ENCODE results near the gene TRMT44.

Gene TRMT44

DNA sequence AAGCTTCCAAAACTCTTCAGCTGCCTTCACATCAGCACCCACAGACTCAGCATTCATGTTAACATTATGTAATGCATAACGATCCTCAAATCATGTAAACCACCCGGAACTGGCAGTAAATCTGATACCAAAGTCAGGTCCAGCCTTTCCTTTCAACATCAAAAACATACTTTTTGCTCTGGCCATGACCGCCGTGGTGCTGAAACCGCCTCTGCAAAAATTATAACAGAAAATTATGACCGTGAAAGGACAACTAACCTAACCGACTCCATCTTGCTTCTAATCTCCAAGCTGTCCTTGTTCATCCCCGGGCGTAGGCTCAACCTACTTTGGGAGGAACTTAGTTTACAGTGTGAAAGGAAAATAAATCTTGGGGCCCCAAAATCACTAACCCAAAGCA, 51.6 kb downstream of the TRMT44 start:
- DNase-seq: no peak

DNA sequence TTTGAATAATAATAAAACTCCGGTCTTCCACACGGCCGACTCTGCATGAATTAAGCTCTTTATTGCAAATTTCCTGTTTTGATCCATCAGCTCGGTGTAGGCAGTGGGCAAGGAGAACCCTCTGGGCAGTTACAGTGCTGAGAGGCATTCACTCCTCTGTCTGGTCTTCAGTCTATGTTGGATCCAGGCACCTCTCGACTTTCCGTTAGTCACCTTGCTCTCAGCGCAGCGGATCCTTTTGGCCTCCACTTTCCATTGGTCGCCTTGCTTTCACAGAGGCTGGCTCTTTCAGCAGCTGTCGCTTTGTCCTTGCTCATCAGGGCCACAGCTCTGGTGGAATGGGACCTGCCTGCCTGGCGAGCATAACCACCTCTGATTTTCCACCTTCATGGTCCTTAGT, 52.9 kb downstream of the TRMT44 start:
- no peak for DNase-seq

DNA sequence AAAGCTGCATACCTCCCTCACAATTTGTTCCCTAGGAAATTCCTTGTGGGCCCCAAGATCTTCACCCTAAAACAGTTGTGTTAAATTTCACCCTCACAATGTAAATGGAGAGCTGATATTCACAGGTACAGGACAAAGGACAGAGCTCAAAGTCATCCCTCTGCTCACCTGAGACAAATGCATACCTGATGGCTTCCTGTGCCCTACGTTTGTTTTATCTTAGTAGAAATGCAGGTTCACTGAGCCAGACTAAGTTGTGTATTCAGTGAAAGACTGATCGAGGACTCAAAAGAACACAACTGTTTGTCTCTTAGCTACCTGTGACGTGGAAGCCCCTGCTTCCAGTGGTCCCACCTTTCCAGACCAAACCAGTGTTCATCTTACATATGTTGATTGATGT, 53.6 kb downstream of the TRMT44 start:
- DNase-seq: no peak

DNA sequence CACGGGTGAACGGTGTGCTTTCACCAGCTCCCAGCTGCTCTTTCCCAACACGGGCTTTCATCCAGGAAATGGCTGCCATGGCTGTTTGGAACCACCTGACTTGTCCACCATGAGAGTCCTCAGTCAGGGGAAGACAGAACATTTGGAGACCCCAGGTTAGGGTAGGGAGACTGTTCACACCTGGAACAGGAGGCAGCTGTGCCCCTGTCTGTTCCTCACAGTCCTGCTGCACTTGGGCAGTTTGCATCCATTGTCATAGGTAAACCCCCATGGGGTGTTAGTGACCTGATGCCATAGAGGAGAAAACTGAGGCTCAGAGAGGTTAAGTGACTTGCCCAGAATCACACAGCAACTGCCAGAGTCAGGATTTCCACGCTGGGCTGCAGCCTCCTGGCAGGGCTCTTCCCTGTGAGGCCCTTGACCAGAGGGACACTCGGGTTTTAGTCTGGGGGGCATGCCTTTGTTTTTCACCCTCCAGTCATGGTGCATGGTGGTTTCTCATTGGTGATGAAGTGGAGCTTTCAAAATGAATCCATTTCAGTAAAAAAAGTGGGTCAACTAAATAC, 54.5 kb downstream of the TRMT44 start:
- no peak for DNase-seq

DNA sequence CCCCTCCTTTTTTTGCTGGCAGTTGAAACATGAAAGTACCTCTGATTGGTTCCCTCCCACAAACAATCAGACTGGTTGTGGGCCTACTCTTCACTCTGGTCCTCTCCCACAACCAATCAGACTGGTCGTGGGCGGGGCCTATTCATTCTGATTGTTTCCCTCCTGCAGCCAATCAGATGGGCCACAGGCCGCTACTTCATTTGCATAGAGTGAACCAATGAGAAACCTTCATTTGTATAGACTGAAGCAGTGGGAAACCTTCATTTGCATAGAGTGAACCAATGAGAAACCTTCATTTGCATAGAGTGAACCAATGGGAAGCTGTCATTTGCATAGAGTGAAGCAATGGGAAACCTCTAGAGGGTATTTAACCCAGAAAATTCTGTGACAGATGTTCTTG, 55.2 kb downstream of the TRMT44 start:
- no peak for DNase-seq

DNA sequence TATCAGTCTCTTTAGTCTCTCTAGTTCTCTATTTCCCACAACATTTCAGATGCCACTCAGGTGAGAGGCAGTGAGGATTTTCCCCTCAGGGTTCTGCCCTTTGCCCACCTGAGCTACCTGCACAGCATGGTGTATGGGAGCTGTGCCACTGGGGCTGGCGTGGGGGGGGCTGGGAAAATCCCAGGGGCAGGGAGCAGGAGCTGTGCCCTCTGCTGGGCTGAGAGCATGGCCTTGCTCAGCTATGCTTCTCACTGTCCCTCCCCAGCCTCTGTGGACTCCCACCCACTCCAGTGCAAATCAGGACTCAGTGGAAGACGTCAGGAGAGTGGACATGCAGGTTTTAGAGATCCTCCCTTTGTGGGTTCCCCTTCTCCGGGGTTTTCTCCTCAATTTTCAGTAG, 57.2 kb downstream of the TRMT44 start:
- no peak for DNase-seq

DNA sequence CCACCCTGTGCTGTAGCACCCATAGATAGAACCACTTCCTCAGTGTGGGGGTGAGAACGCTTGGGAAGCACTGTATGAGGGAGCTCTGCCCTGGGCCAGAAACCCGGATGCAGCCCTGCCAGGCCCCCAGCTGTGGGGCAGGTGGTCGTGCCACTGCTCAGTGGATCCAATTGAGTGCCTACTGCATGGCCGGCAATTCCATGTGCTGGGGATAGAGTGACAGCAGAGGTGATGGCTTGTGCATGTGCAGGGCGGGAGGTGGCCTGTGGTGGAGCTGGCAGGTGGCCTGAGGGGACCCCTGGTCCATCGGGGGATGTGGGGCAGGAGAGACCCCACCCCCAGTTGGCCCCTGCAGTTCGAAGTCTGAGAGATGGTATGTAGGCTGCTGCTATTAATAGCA, 60.4 kb downstream of the TRMT44 start:
- DNase-seq: no peak

DNA sequence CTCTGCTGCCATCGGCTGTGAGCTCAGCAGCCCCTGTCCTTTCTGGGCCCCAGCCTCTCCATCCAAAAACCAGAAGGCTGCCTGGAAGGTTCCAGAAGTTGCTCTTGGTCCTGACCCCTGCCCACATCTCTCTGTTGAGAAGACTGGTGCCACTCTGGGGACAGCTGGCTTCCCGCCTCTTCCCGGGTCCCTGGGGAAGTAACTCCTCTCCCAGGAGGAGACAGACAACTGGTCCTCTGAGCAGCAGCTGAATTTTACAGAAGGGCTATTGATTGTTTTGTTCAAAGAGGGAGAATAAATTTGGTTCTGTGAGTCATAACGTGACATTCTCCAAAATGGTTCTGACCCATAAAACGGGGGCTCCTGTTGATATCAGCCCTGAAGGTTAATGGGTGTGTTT, 61.2 kb downstream of the TRMT44 start:
- DNase-seq: no peak

DNA sequence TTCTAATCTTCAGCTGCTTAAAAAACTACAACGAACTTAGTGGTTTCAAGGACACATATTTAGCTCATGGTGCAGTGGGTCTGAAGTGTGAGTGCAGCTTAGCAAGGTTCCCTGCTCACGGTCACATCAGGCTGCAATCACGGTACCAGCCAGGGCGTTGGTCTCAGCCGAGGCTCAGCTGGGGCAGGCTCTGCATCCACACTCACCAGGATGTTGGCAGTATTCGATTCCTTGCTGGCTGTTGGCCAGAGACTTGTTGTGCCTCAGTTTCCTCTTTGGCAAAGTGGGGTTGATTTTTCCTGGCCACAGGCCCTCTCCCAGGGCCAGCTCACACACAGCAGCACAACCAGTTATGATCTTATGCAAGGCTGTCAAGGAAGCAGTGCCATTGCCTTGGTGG, 61.8 kb downstream of the TRMT44 start:
- DNase-seq: no peak

DNA sequence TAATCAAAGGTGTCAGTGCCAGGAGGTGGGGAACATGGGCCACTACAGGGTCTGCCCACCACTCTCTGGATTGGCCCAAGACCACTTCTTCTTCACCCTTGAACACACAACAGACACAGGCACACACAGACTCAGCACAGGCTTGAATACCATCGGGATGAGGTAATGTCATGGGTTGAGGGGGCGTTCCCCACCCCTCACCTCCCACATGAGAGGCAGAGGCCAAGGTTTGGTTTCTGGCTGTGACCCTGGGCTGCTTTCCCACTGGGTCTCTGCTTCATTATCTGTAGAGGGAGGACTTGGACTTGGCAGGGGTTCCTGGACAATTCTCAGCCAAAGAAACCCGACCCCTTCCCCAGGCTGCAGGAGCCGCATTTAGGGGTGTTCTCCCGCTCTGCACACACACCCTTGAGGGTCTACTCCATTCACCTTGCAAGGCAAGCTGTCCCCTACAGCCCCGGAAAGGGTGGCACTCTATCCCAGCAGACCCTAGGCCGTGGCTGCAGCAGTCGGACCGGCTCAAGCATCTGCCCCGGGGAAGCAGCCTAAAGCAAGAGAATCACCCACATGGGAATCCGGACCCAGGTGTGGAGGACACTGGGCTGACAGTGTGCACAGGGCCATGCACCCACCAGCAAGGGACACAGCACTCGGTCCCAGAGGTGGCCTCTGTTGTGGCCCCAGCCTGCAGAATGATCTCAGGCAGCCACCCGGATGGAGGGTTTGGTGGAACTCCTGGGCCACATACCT, 62.4 kb downstream of the TRMT44 start:
- no peak for DNase-seq

DNA sequence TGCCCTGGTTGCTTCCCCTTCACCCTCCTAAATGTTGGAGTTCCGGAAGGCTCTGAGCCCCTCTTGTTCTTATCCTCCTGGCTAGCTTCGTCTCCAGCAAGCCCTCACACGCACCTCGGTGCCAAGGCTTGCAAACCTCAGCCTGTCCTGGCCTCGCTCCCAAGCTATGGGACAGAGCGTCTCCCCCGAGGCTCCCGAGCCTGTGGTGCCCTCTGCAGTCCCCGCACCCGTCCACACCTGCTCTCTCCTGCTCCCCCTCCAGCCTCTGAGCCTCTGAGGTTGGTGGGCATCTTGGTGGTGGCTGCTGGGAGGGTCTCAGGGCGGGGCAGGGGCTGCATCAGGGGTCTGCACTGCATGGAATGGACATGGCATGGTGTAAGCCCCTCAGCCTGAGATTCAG, 63.2 kb downstream of the TRMT44 start:
- no peak for DNase-seq

DNA sequence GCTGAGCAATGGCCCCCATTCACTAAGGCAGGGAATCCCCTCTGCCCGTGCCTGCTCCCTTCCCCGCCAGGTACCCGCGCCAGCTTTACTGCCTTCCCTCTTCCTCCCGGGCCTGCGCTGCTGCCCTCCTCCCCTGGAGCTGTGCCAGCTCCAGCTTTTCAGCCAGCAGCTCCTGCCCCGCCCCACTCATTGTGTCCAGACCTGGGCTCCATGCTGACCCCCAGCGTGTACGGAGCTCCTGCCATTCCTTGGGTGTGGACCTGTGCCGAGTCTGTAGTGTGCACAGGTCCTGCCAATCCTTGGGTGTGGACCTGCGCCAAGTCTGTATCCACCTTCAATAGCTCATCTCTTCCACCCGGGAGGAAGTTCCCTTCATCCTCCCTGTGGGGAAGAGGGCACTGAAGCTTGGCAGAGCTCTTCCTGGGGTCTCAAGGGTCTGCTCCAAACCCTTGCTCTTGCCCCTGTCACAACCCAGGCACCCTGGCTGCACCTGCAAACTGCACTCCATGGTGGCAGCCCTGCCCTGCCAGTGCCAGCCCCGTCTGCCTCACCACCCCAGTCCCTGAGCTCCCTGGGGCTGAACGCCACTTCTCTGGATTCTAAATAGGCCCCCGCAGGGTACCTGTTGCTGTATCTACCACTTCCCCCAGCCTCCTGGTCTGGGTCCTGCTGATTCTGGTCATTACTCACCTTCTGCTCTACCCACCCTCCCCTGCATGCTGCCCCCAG, 63.9 kb downstream of the TRMT44 start:
- no peak for DNase-seq

DNA sequence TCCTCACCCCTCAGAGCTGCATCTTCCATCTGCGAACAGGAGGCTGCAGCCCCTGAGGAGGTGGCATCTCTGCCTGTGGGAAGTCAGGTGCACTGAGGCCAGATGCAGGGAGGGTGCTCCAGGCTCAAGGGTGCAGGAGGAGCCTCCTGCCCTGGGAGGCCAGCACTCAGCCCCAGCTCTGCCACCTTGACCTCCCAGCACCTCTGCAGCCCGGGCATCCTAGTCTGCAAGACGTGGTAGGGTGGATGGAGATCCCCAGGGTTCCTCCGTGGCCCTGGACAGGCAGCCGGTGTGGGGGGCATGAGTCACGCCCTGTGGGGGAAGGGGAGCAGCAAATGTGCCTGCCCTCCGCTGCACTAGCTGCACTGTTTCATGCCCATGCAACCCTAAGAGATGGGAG, 64.7 kb downstream of the TRMT44 start:
- no peak for DNase-seq

DNA sequence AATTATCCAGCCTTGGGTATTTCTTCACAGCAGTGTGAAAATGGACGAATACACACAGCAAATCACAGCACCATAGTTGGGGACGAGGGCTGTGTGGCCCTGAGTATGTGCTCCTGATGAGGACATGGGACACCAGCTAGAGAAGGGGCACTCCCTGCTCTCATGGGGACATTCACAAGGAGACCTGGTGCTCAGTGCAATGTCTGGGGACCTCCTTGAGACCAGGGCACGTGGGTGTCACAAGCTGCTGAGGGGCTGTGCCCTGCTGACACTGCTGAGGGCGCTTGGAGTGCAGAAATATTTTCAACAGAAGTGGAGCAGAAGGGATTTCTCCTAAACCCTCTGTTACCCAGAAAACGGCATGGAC, 65.4 kb downstream of the TRMT44 start:
- no peak for DNase-seq

DNA sequence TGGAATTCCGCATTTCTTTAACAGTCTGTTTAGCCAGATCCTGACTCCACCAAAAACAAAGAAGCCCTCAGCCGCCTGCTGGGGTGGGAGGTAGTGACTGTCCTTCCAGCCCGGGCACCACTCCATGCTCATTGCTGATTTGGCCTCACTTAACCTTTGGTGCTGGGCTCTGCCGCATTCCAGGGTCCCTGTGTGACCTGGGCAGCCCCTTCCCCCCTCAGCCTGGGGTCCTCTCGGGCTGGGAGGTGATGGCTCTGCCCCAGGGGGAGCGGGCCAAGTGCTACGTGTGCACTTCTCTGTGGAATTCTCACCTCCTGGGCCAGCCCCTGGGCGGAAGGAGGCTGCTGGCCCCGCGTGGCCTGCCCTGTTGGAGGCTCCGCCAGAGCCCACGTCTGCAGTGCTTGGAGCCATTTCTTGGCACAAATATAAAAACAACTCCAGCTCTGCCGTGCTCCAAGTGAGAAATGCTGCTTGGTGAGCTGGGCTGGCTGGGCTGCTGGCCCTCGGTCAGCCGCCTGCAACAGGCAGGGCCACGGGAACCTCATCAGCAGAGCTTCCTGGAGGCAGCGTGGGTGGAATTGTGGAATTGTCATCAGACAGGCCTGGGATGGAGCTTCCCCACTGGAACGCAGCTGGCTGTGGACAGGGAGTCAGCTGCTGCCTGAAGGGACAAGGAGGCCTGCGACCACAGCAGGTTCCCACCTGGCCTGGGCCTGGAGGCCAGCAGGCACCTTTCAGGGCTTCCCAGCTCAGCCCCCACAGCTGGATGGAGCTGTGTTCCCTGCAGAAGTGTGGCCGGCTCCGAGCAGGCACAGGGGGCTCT, 66.0 kb downstream of the TRMT44 start:
- no peak for DNase-seq

DNA sequence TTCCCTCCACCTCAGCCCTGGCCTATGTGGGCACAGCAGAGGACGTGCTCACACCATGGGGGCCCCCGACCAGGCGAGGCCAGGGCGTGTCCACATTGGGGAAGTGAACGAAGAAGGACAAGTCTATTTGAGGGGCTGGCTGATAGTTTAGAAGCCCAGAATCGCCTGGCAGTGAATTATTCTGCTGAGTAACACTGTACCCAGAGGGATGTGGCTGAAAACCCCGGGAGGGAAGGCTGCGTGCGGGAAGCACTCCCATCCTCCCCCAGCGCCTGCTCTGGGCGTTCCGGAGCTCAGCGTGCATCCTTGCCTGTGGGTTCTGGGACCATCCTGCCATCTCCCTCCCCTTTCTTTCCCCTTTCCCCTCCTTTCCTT, 66.6 kb downstream of the TRMT44 start:
- no peak for DNase-seq

DNA sequence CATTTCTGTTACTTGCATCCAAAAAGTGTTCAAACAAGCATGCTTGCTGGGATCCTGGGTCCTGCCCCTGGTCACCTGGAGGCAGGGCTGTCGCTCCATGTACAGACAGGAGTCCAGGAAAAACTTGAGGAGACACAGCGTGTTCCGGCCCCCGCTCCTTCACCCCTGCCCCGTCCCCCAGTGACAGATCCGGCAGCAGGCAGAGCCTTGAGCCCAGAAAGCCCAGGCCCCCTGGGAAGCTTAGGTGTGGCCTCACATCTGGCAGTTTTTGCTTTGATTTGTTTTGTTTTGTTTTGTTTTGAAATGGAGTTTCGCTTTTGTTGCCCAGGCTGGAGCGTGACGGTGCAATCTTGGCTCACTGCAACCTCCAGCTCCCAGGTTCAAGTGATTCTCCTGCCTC, 67.0 kb downstream of the TRMT44 start:
- no peak for DNase-seq

DNA sequence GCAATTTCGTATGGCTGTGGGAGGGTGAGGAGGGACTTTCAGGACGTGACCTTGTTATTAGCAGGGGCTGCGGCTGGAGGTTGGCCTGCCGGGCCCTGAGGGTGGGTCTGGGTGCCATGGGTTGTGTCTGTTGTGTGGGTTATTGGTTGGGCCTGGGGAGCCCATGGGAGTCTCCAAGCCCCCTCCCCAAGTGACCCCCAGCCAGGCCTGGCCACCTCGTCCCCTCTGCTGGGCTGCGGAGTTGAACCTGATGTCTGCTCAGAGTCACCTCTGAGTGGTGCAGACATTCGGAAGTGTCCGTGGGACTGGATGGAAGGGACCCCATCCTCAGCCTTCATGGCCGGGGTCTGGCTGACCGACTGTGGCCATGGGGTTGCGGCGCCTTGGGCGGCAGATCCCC, 67.7 kb downstream of the TRMT44 start:
- no peak for DNase-seq

DNA sequence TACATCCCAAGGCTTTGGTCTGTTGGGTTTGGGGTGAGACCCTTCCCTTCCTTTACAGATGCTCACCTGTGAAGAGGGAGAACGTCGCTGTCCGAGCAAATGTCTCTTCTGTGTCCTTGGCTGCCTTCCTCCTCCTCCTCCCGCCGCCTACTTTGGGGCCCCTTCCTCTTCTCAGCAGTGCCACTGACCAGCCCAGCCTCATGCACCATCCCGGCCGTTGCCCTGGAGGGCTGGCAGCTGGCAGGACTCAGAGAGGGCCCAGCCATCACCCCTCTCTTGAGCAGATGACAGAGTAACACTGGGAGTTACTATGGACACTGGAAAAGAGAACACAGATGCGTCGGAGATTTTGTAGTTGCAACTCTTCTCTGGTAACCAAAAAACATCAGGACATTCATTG, 68.2 kb downstream of the TRMT44 start:
- no peak for DNase-seq

DNA sequence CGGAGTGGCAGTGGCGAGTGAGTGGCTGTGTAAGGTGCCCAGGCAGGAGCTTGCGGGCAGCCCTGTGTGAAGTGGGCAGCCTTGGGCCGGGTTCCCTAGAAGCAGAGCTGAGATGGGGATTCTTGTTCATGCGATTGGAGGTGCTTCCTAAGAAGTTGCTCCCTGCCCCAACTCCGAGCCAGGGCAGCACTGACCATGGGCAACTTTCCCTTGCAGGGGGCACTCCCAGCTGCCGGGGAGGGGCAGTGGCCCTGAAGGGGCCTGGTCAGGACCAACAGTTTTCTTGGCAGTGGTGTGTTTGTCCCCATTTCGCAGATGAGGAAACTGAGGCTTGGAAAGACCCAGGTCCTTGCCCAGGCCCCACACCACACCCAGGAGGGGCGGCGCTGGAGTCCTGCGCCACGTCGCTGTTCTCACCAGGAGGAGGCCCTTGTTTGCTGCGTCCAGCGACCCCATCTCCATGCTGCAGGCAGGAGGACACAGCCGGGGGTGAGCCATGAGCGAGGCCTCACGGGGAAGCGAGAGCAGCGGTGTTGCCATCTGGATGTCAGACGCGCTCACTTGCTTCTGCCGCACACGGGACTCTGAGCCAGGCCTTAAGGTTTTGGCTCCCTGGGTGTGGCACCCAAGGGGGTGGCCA, 68.9 kb downstream of the TRMT44 start:
- DNase-seq: no peak

DNA sequence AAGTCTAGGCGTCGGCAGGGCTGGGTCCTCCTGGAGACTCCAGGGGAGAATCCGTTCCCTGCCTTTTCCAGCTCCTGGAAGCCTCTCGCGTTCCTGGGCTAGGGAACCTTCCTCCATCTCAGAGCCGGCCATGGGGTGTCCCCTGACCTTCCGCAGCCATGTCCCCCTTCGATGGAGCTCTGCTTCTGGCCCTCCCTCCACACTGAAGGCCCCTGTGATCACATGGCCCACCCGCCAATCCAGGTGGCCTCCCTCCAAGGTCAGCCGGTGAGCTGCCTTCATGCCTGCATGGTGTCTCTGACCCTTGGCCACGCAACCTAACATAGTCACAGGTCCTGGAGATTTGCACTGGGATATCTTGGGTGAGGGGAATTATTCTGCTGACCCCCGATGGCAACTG, 69.6 kb downstream of the TRMT44 start:
- DNase-seq: no peak

DNA sequence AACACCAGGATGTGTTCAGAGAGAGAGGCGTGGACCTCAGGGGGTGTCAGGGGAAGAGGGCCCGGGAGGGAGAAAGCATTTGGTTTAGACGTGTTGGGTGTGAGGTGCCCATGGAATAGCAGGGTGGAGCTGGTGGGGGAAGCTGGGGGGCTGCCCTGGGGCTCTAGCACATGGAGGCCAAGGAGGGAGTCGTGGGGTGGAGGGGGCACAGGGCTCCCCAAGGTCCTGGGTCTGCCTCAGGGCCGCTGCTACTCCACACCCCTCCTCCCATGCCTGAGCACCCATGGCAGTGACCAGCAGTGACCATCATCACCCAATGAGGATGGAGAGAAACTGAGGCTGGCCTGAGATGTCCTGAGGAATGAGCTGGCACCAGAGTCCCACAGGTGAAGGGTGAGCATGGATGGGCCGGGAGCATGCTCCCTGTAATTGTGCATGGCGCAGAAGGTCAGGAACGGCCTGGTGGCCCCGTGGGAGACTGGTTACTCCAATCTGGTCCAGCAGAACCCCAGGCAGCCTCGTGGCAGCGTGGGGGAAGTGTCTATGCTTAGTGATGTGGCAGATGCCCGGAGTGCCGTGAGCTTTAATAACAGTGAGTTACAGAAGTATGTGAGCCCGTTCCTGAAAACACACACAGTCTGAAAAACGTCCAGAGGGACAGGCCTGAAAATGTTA, 70.2 kb downstream of the TRMT44 start:
- no peak for DNase-seq

All from right kidney (tissue), 1 donor.